ENCODE measurements around the gene RAD51B.
A peak's percentile ranks its signal among the peaks of the same experiment; 100 is the strongest.

The RAD51B gene

GRCh38 chr14:68487805-68488590, 668.4 kb downstream of the RAD51B start:
- no peak for DNase-seq (ENCODE audit: low read depth)

GRCh38 chr14:68491793-68492192, 672.2 kb downstream of the RAD51B start:
- DNase-seq (ENCODE audit: low read depth): no peak

GRCh38 chr14:68492381-68493151, 673.0 kb downstream of the RAD51B start:
- DNase-seq (ENCODE audit: low read depth): no peak

- no peak for DNase-seq (ENCODE audit: low read depth)
These were observed 673.8 kb downstream of the RAD51B start for GRCh38 chr14:68493152-68493911.

GRCh38 chr14:68495101-68496039, 675.8 kb downstream of the RAD51B start:
- DNase-seq (ENCODE audit: low read depth): no peak

- no peak for DNase-seq (ENCODE audit: low read depth)
These were observed 677.4 kb downstream of the RAD51B start for GRCh38 chr14:68497011-68497410.

GRCh38 chr14:68499451-68499850, 679.9 kb downstream of the RAD51B start:
- no peak for DNase-seq (ENCODE audit: low read depth)

GRCh38 chr14:68501171-68501570, 681.6 kb downstream of the RAD51B start:
- DNase-seq (ENCODE audit: low read depth): no peak

- DNase-seq (ENCODE audit: low read depth): no peak
These were observed 682.1 kb downstream of the RAD51B start for GRCh38 chr14:68501614-68502052.

GRCh38 chr14:68502230-68502629, 682.7 kb downstream of the RAD51B start:
- DNase-seq (ENCODE audit: low read depth): no peak

GRCh38 chr14:68503186-68503825, 683.7 kb downstream of the RAD51B start:
- no peak for DNase-seq (ENCODE audit: low read depth)

- no peak for DNase-seq (ENCODE audit: low read depth)
These were observed 685.3 kb downstream of the RAD51B start for GRCh38 chr14:68504861-68505260.

- DNase-seq (ENCODE audit: low read depth): peak; percentile 9
These were observed 686.6 kb downstream of the RAD51B start for GRCh38 chr14:68506021-68506644.

GRCh38 chr14:68506645-68507419, 687.3 kb downstream of the RAD51B start:
- no peak for DNase-seq (ENCODE audit: low read depth)

- no peak for DNase-seq (ENCODE audit: low read depth)
These were observed 688.0 kb downstream of the RAD51B start for GRCh38 chr14:68507544-68508081.

- no peak for DNase-seq (ENCODE audit: low read depth)
These were observed 689.0 kb downstream of the RAD51B start for GRCh38 chr14:68508581-68508980.

GRCh38 chr14:68509188-68509983, 689.8 kb downstream of the RAD51B start:
- no peak for DNase-seq (ENCODE audit: low read depth)

All from HS-5 (cell line).